ENCODE measurements around the gene CGB7. TPM values are rescaled to one million over a fixed set of nuclear protein-coding genes. Genes with fewer than 3 reads are reported as not detected.
"Not testable (repeated sequence)": the region's sequence is repeated elsewhere in the genome, so short reads cannot be mapped to it uniquely, and the experiment has no call there.

CGB7 gene
- total and polyA plus RNA-seq, 2 donors (not counting 1 experiment from before 2014, with no cell fraction given), result not detected

GRCh38 chr19:49042177-49042576, 15.4 kb downstream of the CGB7 start:
- ChIA-PET POLR2A (no interaction called here), CTCF (no interaction called here)
- WGBS (ENCODE audit: insufficient coverage), result 94% methylated on average over 15 of the region's 17 CpGs
- Histone ChIP-seq H4K20me1 (ENCODE audit: control insufficient read depth, insufficient read depth, low read length, poor library complexity, severe bottlenecking) (no peaks in the 10 kb centered on the region), H3K27me3 (replicated peaks in 1 of 4; ENCODE audit: control extremely low read depth in 1 of 4, control insufficient read depth in 3 of 4, insufficient read depth in 4 of 4, low read length in 3 of 4) (no peaks in the 10 kb centered on the region), H3K4me1 (ENCODE audit: control insufficient read depth in 2 of 2, insufficient read depth in 2 of 2, low read length in 2 of 2) (no peaks in the 10 kb centered on the region), H3K79me2 (ENCODE audit: control insufficient read depth, insufficient read depth, low read length) (no peaks in the 10 kb centered on the region), H3K4me3 (ENCODE audit: control extremely low read depth in 1 of 5, extremely low read depth in 1 of 5, insufficient read depth in 1 of 5, low read depth in 2 of 5, low read length in 4 of 5) (no peak overlapping the region), H3K9ac (ENCODE audit: low read length) (no peak overlapping the region), H3K36me3 (replicated peaks in 1 of 2; ENCODE audit: control extremely low read depth in 1 of 2, control insufficient read depth in 1 of 2, extremely low read depth in 1 of 2, insufficient read depth in 2 of 2, low read length in 1 of 2) (no peaks in the 10 kb centered on the region), H2AFZ (ENCODE audit: insufficient read depth, low read depth, low read length, poor library complexity, severe bottlenecking) (no peak overlapping the region), H3K27ac (ENCODE audit: low read length in 2 of 2) (no peak overlapping the region), H3K4me2 (replicated peaks; ENCODE audit: low read depth, low read length, poor library complexity, severe bottlenecking) (no peak overlapping the region), H3K9me3 (ENCODE audit: control extremely low read depth in 1 of 3, control insufficient read depth in 2 of 3, insufficient read depth in 1 of 3, low read length in 2 of 3) (no peaks in the 10 kb centered on the region)
- no peak overlapping the region for H3K27ac Mint-ChIP-seq
- DNase-seq (no peak), ATAC-seq (ENCODE audit: low read depth) (no peak)
- H3K4me3 Mint-ChIP-seq, result no peak overlapping the region
- peaks cover 9% of the 10 kb centered on the region for H3K27me3 Mint-ChIP-seq
- H3K9me3 Mint-ChIP-seq (ENCODE audit: insufficient read depth), result no peaks in the 10 kb centered on the region
- TF ChIP-seq EZH2 (IDR thresholded peaks at IDR 0.05; ENCODE audit: borderline replicate concordance, insufficient read depth, low read depth, low read length, poor library complexity, severe bottlenecking) (no peak), CTCF (IDR thresholded peaks at IDR 0.05) (no peak)
- intact Hi-C loops (cut with micrococcal nuclease), result no loop called here
- no peaks in the 10 kb centered on the region for H3K4me1 Mint-ChIP-seq

GRCh38 chr19:49039736-49040135, 17.8 kb downstream of the CGB7 start:
- H3K9me3 Mint-ChIP-seq (ENCODE audit: insufficient read depth); H3K4me3 Mint-ChIP-seq; H3K27ac ChIP-seq (ENCODE audit: low read length in 2 of 2); intact Hi-C loops (cut with micrococcal nuclease); H3K9me3 ChIP-seq (ENCODE audit: control extremely low read depth in 1 of 3, control insufficient read depth in 2 of 3, insufficient read depth in 1 of 3, low read length in 2 of 3); H3K4me2 ChIP-seq (replicated peaks; ENCODE audit: low read depth, low read length, poor library complexity, severe bottlenecking); DNase-seq; H3K27ac Mint-ChIP-seq; H3K4me1 Mint-ChIP-seq; POLR2A ChIA-PET; H3K9ac ChIP-seq (ENCODE audit: low read length); ATAC-seq (ENCODE audit: low read depth); H3K27me3 ChIP-seq (replicated peaks in 1 of 4; ENCODE audit: control extremely low read depth in 1 of 4, control insufficient read depth in 3 of 4, insufficient read depth in 4 of 4, low read length in 3 of 4); H3K36me3 ChIP-seq (replicated peaks in 1 of 2; ENCODE audit: control extremely low read depth in 1 of 2, control insufficient read depth in 1 of 2, extremely low read depth in 1 of 2, insufficient read depth in 2 of 2, low read length in 1 of 2); H2AFZ ChIP-seq (ENCODE audit: insufficient read depth, low read depth, low read length, poor library complexity, severe bottlenecking); H4K20me1 ChIP-seq (ENCODE audit: control insufficient read depth, insufficient read depth, low read length, poor library complexity, severe bottlenecking); CTCF ChIA-PET; H3K79me2 ChIP-seq (ENCODE audit: control insufficient read depth, insufficient read depth, low read length); H3K4me3 ChIP-seq (ENCODE audit: control extremely low read depth in 1 of 5, extremely low read depth in 1 of 5, insufficient read depth in 1 of 5, low read depth in 2 of 5, low read length in 4 of 5); H3K4me1 ChIP-seq (ENCODE audit: control insufficient read depth in 2 of 2, insufficient read depth in 2 of 2, low read length in 2 of 2): not testable (repeated sequence)
- H3K27me3 Mint-ChIP-seq, result peaks cover 12% of the 10 kb centered on the region
- no CpG with 5 or more reads among the region's 9 CpGs for WGBS (ENCODE audit: insufficient coverage)

- 88% methylated on average over 25 of the region's 26 CpGs for WGBS (ENCODE audit: insufficient coverage)
- CTCF ChIA-PET; H3K9me3 Mint-ChIP-seq (ENCODE audit: insufficient read depth); H4K20me1 ChIP-seq (ENCODE audit: control insufficient read depth, insufficient read depth, low read length, poor library complexity, severe bottlenecking); H3K4me1 Mint-ChIP-seq; H3K4me3 Mint-ChIP-seq; H3K4me1 ChIP-seq (ENCODE audit: control insufficient read depth in 2 of 2, insufficient read depth in 2 of 2, low read length in 2 of 2); H2AFZ ChIP-seq (ENCODE audit: insufficient read depth, low read depth, low read length, poor library complexity, severe bottlenecking); H3K27ac ChIP-seq (ENCODE audit: low read length in 2 of 2); H3K36me3 ChIP-seq (replicated peaks in 1 of 2; ENCODE audit: control extremely low read depth in 1 of 2, control insufficient read depth in 1 of 2, extremely low read depth in 1 of 2, insufficient read depth in 2 of 2, low read length in 1 of 2); H3K27ac Mint-ChIP-seq; H3K79me2 ChIP-seq (ENCODE audit: control insufficient read depth, insufficient read depth, low read length); H3K4me3 ChIP-seq (ENCODE audit: control extremely low read depth in 1 of 5, extremely low read depth in 1 of 5, insufficient read depth in 1 of 5, low read depth in 2 of 5, low read length in 4 of 5); H3K9ac ChIP-seq (ENCODE audit: low read length); H3K9me3 ChIP-seq (ENCODE audit: control extremely low read depth in 1 of 3, control insufficient read depth in 2 of 3, insufficient read depth in 1 of 3, low read length in 2 of 3); POLR2A ChIA-PET; DNase-seq; H3K27me3 ChIP-seq (replicated peaks in 1 of 4; ENCODE audit: control extremely low read depth in 1 of 4, control insufficient read depth in 3 of 4, insufficient read depth in 4 of 4, low read length in 3 of 4); ATAC-seq (ENCODE audit: low read depth); H3K4me2 ChIP-seq (replicated peaks; ENCODE audit: low read depth, low read length, poor library complexity, severe bottlenecking); intact Hi-C loops (cut with micrococcal nuclease): not testable (repeated sequence)
- H3K27me3 Mint-ChIP-seq, result peaks cover 12% of the 10 kb centered on the region
These were observed 18.8 kb downstream of the CGB7 start for GRCh38 chr19:49038557-49039276.
